Measurements from ENCODE around the gene IQGAP1.

IQGAP1 gene

DNA sequence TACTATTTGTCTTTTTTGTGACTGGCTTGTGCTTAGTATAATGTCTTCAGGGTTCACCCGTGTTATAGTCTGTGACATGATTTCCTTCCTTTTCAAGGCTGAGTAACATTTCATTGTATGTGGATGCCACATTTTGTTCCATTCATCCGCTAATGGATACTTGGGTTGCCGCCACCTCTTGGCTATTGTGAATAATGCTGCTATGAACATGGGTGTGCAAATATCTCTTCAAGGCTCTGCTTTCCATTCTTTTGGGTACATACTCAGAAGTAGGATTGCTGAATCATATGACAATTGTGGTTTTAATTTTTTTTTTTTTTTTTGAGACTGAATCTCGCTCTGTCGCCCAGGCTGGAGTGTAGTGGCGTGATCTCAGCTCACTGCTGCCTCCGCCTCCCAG, 157.1 kb downstream of the IQGAP1 start:
- H3K36me3 ChIP-seq (ENCODE audit: control insufficient read depth, insufficient read depth, low read length), result no peaks in the 10 kb centered on the region
- TF ChIP-seq, protein P1, sequence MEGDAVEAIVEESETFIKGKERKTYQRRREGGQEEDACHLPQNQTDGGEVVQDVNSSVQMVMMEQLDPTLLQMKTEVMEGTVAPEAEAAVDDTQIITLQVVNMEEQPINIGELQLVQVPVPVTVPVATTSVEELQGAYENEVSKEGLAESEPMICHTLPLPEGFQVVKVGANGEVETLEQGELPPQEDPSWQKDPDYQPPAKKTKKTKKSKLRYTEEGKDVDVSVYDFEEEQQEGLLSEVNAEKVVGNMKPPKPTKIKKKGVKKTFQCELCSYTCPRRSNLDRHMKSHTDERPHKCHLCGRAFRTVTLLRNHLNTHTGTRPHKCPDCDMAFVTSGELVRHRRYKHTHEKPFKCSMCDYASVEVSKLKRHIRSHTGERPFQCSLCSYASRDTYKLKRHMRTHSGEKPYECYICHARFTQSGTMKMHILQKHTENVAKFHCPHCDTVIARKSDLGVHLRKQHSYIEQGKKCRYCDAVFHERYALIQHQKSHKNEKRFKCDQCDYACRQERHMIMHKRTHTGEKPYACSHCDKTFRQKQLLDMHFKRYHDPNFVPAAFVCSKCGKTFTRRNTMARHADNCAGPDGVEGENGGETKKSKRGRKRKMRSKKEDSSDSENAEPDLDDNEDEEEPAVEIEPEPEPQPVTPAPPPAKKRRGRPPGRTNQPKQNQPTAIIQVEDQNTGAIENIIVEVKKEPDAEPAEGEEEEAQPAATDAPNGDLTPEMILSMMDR (IDR thresholded peaks at IDR 0.05), result no peak
- H3K9me3 ChIP-seq (ENCODE audit: control insufficient read depth, low read length), result no peaks in the 10 kb centered on the region
- no peak overlapping the region for H3K9ac ChIP-seq
- H2AFZ ChIP-seq, result no peak overlapping the region
- no peak overlapping the region for H3K4me3 ChIP-seq (ENCODE audit: low read depth, low read length)
- no peaks in the 10 kb centered on the region for H3K4me1 ChIP-seq
- H3K4me2 ChIP-seq (ENCODE audit: low read length), result no peak overlapping the region
- H3K79me2 ChIP-seq, result no peaks in the 10 kb centered on the region
- H3K27ac ChIP-seq, result no peak overlapping the region
- H3K27me3 ChIP-seq (ENCODE audit: control insufficient read depth, insufficient read depth, low read length), result no peaks in the 10 kb centered on the region

DNA sequence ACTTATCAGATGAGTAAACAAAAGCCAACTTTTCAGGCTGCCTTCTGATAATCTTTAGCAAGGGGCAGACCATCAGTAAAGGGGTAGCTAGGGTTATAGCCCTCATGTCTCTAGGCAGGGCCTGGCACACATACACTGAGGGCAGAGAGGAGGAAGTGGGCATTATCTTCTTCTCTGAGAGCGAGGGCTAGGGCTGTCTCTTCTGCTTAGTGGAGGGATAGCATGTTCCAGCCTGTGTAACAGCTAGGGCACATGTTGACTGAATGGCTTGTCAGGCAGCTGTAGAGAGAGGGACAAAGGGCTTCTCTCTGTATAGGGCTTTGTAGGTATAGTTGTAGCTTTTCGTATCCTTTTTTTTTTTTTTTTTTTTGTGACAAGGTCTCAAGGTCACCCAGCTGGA, 159.5 kb downstream of the IQGAP1 start:
- Histone ChIP-seq H3K4me2 (ENCODE audit: low read length) (no peak overlapping the region), H3K9me3 (ENCODE audit: control insufficient read depth, low read length) (no peaks in the 10 kb centered on the region), H3K27me3 (ENCODE audit: control insufficient read depth, insufficient read depth, low read length) (no peaks in the 10 kb centered on the region), H3K36me3 (ENCODE audit: control insufficient read depth, insufficient read depth, low read length) (no peaks in the 10 kb centered on the region), H3K27ac (no peak overlapping the region), H2AFZ (no peak overlapping the region), H3K4me1 (no peaks in the 10 kb centered on the region), H3K79me2 (no peaks in the 10 kb centered on the region), H3K4me3 (ENCODE audit: low read depth, low read length) (no peak overlapping the region), H3K9ac (no peak overlapping the region)
- TF ChIP-seq, protein P1 (IDR thresholded peaks at IDR 0.05), result no peak

DNA sequence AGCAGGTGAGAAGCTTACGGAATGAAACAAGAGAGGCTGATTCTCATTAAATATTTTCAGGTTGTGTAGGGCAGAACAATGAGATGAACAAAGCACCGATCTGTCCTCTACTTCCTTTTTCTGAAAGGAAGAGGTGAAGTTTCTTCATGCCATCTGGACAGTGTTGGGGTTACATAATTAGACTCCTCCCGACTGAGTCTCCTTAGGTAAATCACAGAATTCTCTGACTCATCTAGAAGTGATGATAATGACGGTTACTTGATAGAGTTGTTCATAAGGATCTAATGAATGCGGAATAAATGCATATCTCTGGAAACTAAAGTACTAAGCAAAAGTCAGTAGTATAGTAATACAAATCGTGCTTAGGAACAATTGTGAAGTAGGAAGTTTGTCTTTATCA, 162.9 kb downstream of the IQGAP1 start:
- Histone ChIP-seq H3K4me3 (ENCODE audit: low read depth, low read length) (no peak overlapping the region), H3K4me1 (no peaks in the 10 kb centered on the region), H3K36me3 (ENCODE audit: control insufficient read depth, insufficient read depth, low read length) (no peaks in the 10 kb centered on the region), H3K27me3 (ENCODE audit: control insufficient read depth, insufficient read depth, low read length) (no peaks in the 10 kb centered on the region), H2AFZ (no peak overlapping the region), H3K79me2 (no peaks in the 10 kb centered on the region), H3K9ac (no peak overlapping the region), H3K4me2 (ENCODE audit: low read length) (no peak overlapping the region), H3K9me3 (ENCODE audit: control insufficient read depth, low read length) (no peaks in the 10 kb centered on the region), H3K27ac (no peak overlapping the region)
- TF ChIP-seq, protein P1 (IDR thresholded peaks at IDR 0.05), result no peak

All from parathyroid adenoma (tissue), 2 donors.